GM21576 (cell line): ENCODE measurements around the gene ADTRP.

ENCODE experiments used
- ATAC-seq: cut with Tn5 transposase; IDR thresholded peaks from one replicate; pipeline ENCODE4 v1.9.1; 2021; ENCODE audit warnings: mild to moderate bottlenecking, moderate library complexity; ENCODE audit not compliant: unreplicated experiment

The ADTRP gene

GRCh38 chr6:11665604-11666326 lies 112.8 kb downstream of the ADTRP start:
- no peak for ATAC-seq
